ENCODE data around the gene EVI5L. TPM values are rescaled to one million over a fixed set of nuclear protein-coding genes. Genes with fewer than 3 reads are reported as not detected.

Gene EVI5L
- total and polyA plus RNA-seq, 2 of the 13 experiments (the other 11 are each of a cell fraction or from before 2014, with no cell fraction given), result 1.7 to 2.4 TPM

- TF ChIP-seq ZNF589 (CRISPR knock-in tag; conservative IDR thresholded peaks at IDR 0.05) (0 out of 2 replicates have a peak, but pooled peaks have one; percentile 41), CREM (IDR thresholded peaks at IDR 0.05) (0 out of 2 replicates have a peak, but pooled peaks have one; percentile 3), CREM (CRISPR knock-in tag; IDR thresholded peaks at IDR 0.05) (no peak), ZNF546 (CRISPR knock-in tag; conservative IDR thresholded peaks at IDR 0.05) (peak; percentile 57), ZNF569 (CRISPR knock-in tag; IDR thresholded peaks at IDR 0.05; ENCODE audit: borderline replicate concordance) (no peak), RORA (CRISPR knock-in tag; IDR thresholded peaks at IDR 0.05) (no peak), MTA1 (CRISPR knock-in tag; IDR thresholded peaks at IDR 0.05; ENCODE audit: borderline replicate concordance) (no peak; the same call in 1 of the 2 replicates), HHEX (CRISPR knock-in tag; IDR thresholded peaks at IDR 0.05) (no peak), STAG1 (CRISPR knock-in tag; IDR thresholded peaks at IDR 0.05) (peak; percentile 70), ZNF784 (CRISPR knock-in tag; IDR thresholded peaks at IDR 0.05; ENCODE audit: borderline replicate concordance) (0 out of 2 replicates have a peak, but pooled peaks have one; percentile 69), SP1 (IDR thresholded peaks at IDR 0.05) (no peak), SP1 (CRISPR knock-in tag; IDR thresholded peaks at IDR 0.05) (peak; percentile 83), ISL2 (CRISPR knock-in tag; IDR thresholded peaks at IDR 0.05) (0 out of 2 replicates have a peak, but pooled peaks have one; percentile 45), HNF1A (IDR thresholded peaks at IDR 0.05; ENCODE audit: low read depth) (no peak), HNF1A (CRISPR knock-in tag; IDR thresholded peaks at IDR 0.05; ENCODE audit: borderline replicate concordance) (peak; percentile 48; the same call in 1 of the 2 replicates), ZNF629 (CRISPR knock-in tag; conservative IDR thresholded peaks at IDR 0.05) (no peak), NFYC (CRISPR knock-in tag; IDR thresholded peaks at IDR 0.05) (peak; percentile 14; the same call in 1 of the 2 replicates), ZNF20 (CRISPR knock-in tag; IDR thresholded peaks at IDR 0.05) (no peak), ZNF552 (CRISPR knock-in tag; IDR thresholded peaks at IDR 0.05; ENCODE audit: borderline replicate concordance) (no peak)
- TF ChIP-seq, protein P1, sequence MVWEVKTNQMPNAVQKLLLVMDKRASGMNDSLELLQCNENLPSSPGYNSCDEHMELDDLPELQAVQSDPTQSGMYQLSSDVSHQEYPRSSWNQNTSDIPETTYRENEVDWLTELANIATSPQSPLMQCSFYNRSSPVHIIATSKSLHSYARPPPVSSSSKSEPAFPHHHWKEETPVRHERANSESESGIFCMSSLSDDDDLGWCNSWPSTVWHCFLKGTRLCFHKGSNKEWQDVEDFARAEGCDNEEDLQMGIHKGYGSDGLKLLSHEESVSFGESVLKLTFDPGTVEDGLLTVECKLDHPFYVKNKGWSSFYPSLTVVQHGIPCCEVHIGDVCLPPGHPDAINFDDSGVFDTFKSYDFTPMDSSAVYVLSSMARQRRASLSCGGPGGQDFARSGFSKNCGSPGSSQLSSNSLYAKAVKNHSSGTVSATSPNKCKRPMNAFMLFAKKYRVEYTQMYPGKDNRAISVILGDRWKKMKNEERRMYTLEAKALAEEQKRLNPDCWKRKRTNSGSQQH (CRISPR knock-in tag; IDR thresholded peaks at IDR 0.05; ENCODE audit: low read depth), result peak; percentile 19; the same call in 1 of the 2 replicates
- TF ChIP-seq, protein P2, sequence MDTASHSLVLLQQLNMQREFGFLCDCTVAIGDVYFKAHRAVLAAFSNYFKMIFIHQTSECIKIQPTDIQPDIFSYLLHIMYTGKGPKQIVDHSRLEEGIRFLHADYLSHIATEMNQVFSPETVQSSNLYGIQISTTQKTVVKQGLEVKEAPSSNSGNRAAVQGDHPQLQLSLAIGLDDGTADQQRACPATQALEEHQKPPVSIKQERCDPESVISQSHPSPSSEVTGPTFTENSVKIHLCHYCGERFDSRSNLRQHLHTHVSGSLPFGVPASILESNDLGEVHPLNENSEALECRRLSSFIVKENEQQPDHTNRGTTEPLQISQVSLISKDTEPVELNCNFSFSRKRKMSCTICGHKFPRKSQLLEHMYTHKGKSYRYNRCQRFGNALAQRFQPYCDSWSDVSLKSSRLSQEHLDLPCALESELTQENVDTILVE (CRISPR knock-in tag; IDR thresholded peaks at IDR 0.05), result peak; percentile 49; the same call in 1 of the 2 replicates
These were observed 73.4 kb downstream of the EVI5L start, which contains the start of gene MAP2K7 (continued) for GRCh38 chr19:7903244-7904073.
